HepG2 (cell line): ENCODE measurements around the gene SOBP. TPM values are rescaled to one million over a fixed set of nuclear protein-coding genes. Genes with fewer than 3 reads are reported as not detected.

ENCODE experiments used
- ATAC-seq: fragments of 200-7000 bp; cut with Tn5 transposase; 3 replicates; pipeline ENCODE4 v1.9.1; 2020; ENCODE audit warnings: mild to moderate bottlenecking, moderate library complexity
- BruUV-seq: library from RNA; stranded (reverse); fragments of 400-500 nt; replicated peaks from 2 replicates; lab custom pipeline; 2021; lab: Mats Ljungman, UMichigan
- CTCF ChIA-PET: fragments of 300-600 bp; formaldehyde crosslinking; extraction: SDS; loops from one replicate; lab custom pipeline; 2021; ENCODE audit warnings: low total read pairs, inconsistent platforms, low intra/inter-chr PET ratio; lab: Yijun Ruan, JAX
- POLR2A ChIA-PET: fragments of 350-600 bp; sonication (Branson Sonifier 250); formaldehyde crosslinking; loops from one replicate; lab custom pipeline; 2020; ENCODE audit warnings: antibody characterized with exemption, inconsistent platforms; lab: Yijun Ruan, JAX
- DNase-seq: peaks from one replicate; pipeline ENCODE4 v3.0.0-alpha.2; 2015; ENCODE audit warnings: low spot score
- FAIRE-seq: peaks from 3 replicates; lab custom pipeline; 2011; peaks lifted over from hg19 to GRCh38; lab: Jason Lieb, UNC
- H2AFZ ChIP-seq: one replicate; pipeline ENCODE4 v1.6.1; 2011; ENCODE audit warnings: low read length, inconsistent platforms
- H3K27ac ChIP-seq: fragments of 300-600 bp; 3 replicates; pipeline ENCODE4 v1.8.0; 2011; ENCODE audit warnings: mixed run types, mild to moderate bottlenecking, mixed read lengths, low read length, inconsistent platforms; ENCODE audit not compliant: insufficient read depth; ENCODE audit errors: extremely low read length
- H3K27me3 ChIP-seq, 2 experiments: fragments of 200-600 bp in 1 of 2; 2 replicates in 1 of 2; 3 replicates in 1 of 2; pipeline versions ENCODE4 v1.6.0 to v1.8.0; 2011; ENCODE audit warnings: low read length in 2 of 2, mild to moderate bottlenecking in 2 of 2, moderate library complexity in 2 of 2, inconsistent platforms in 1 of 2; ENCODE audit not compliant: insufficient read depth in 2 of 2, control insufficient read depth in 1 of 2
- H3K36me3 ChIP-seq, 2 experiments: fragments of 200-600 bp in 1 of 2; replicated peaks in 1 of 2; 2 replicates in 1 of 2; 3 replicates in 1 of 2; pipeline versions ENCODE4 v1.5.1 to v1.8.0; 2011; ENCODE audit warnings: low read length in 2 of 2, inconsistent platforms in 1 of 2; ENCODE audit not compliant: insufficient read depth in 2 of 2, control insufficient read depth in 1 of 2
- H3K4me1 ChIP-seq: 2 replicates; pipeline ENCODE4 v1.5.1; 2012; ENCODE audit warnings: low read length, inconsistent platforms; ENCODE audit not compliant: insufficient read depth
- H3K4me2 ChIP-seq: 2 replicates; pipeline ENCODE4 v1.6.0; 2011; ENCODE audit warnings: low read depth, low read length, inconsistent platforms
- H3K4me3 ChIP-seq, 3 experiments: fragments of 200-600 bp in 1 of 3; sonication (generic), shearing (Covaris generic) in 1 of 3; replicated peaks in 1 of 3; 2 replicates each; pipeline ENCODE4 v1.5.1; 2011 to 2016; ENCODE audit warnings: low read length in 3 of 3, inconsistent platforms in 2 of 3, low read depth in 2 of 3, mild to moderate bottlenecking in 2 of 3, control low read depth in 1 of 3, mixed read lengths in 1 of 3; ENCODE audit not compliant: insufficient read depth in 1 of 3
- H3K79me2 ChIP-seq: one replicate; pipeline ENCODE4 v1.6.1; 2011; ENCODE audit warnings: low read length, inconsistent platforms; ENCODE audit not compliant: insufficient read depth
- H3K9ac ChIP-seq: 2 replicates; pipeline ENCODE4 v1.6.0; 2011; ENCODE audit warnings: mild to moderate bottlenecking, low read depth, low read length, inconsistent platforms; ENCODE audit not compliant: insufficient read depth
- H3K9me3 ChIP-seq: 2 replicates; pipeline ENCODE4 v1.5.1; 2012; ENCODE audit warnings: mild to moderate bottlenecking, low read length
- H4K20me1 ChIP-seq: 2 replicates; pipeline ENCODE4 v1.6.0; 2011; ENCODE audit warnings: inconsistent platforms, mild to moderate bottlenecking, low read length, moderate library complexity; ENCODE audit not compliant: insufficient read depth
- CBX5 ChIP-seq: sonication (generic); formaldehyde crosslinking; IDR thresholded peaks from 2 replicates; pipeline ENCODE4 v1.4.0; 2020; ENCODE audit warnings: missing genetic modification reagents, borderline replicate concordance
- EHMT2 ChIP-seq: fragments of 200-600 bp; sonication (generic); IDR thresholded peaks from 2 replicates; pipeline ENCODE4 v1.7.0; 2017; ENCODE audit warnings: antibody characterized with exemption, low read depth, low read length, borderline replicate concordance
- FOXP1 ChIP-seq, 2 experiments: fragments of 450-650 bp in 1 of 2; IDR thresholded peaks; 2 replicates each; pipeline ENCODE4 v1.6.1; 2017 to 2018; ENCODE audit warnings: antibody characterized with exemption in 1 of 2
- KDM3A ChIP-seq: IDR thresholded peaks from 2 replicates; pipeline ENCODE4 v1.6.1; 2018; ENCODE audit warnings: low read depth, missing compliant biosample characterization
- NR2F2 ChIP-seq: IDR thresholded peaks from 2 replicates; pipeline ENCODE4 v1.6.1; 2012; ENCODE audit warnings: low read depth, inconsistent platforms, borderline replicate concordance
- NR2F6 ChIP-seq, 2 experiments: IDR thresholded peaks; 2 replicates each; pipeline ENCODE4 v1.6.1; 2016; ENCODE audit warnings: antibody characterized with exemption in 1 of 2, mild to moderate bottlenecking in 1 of 2
- TRIM24 ChIP-seq: sonication (generic); formaldehyde crosslinking; IDR thresholded peaks from 2 replicates; pipeline ENCODE4 v1.8.0; 2022; ENCODE audit warnings: mild to moderate bottlenecking, missing genetic modification reagents
- ZNF460 ChIP-seq: sonication (generic); formaldehyde crosslinking; IDR thresholded peaks from 2 replicates; pipeline ENCODE4 v1.5.1; 2020; ENCODE audit warnings: missing genetic modification reagents, mild to moderate bottlenecking, borderline replicate concordance
- ZNF550 ChIP-seq: sonication (generic); formaldehyde crosslinking; IDR thresholded peaks from 2 replicates; pipeline ENCODE4 v1.4.0; 2020; ENCODE audit warnings: mild to moderate bottlenecking, missing genetic modification reagents, borderline replicate concordance
- WGBS: methylation state at CpG from one replicate; pipeline ENCODE4 v1.1.6; 2017; ENCODE audit warnings: low lambda C conversion rate; 5-methylcytosine and 5-hydroxymethylcytosine counted together
- in situ Hi-C: cut with HindIII; loops from 2 replicates; pipeline ENCODE4 v1.10.0; 2017; ENCODE audit warnings: low pct_unique_long_range_greater_than_20kb; ENCODE audit not compliant: extremely low pct_ligation_motif_present
- intact Hi-C: fragments of 100-400 bp; cut with micrococcal nuclease; formaldehyde crosslinking; loops from one replicate; pipeline ENCODE4 v1.10.0; 2022; ENCODE audit not compliant: unreplicated experiment
- polyA plus RNA-seq, 8 experiments: library from polyadenylated mRNA; depleted of rRNA in 3 of 8; stranded (reverse) in 7 of 8; unstranded in 1 of 8; fragments of >200 nt; fragmentation: Illumina TruSeq in 4 of 8; extraction: Trizol in 4 of 8; gene quantifications; 2 replicates each; pipeline versions ENCODE4 v1.2.1 to v1.2.3, GENCODE V29; 2011 to 2016; ENCODE audit warnings: low read depth in 4 of 8, missing spikeins in 1 of 8, mixed read lengths in 1 of 8; ENCODE audit not compliant: insufficient read depth in 1 of 8
- total RNA-seq, 5 experiments: library from RNA; depleted of rRNA; stranded (reverse); fragments of >200 nt; fragmentation: Illumina TruSeq; extraction: Trizol; gene quantifications; 2 replicates each; pipeline ENCODE4 v1.2.3, GENCODE V29; 2016; ENCODE audit warnings: low read depth in 1 of 5
- TF ChIP-seq, protein P1 (sequence below): sonication (generic); formaldehyde crosslinking; IDR thresholded peaks from 2 replicates; pipeline ENCODE4 v1.4.0; 2020; ENCODE audit warnings: mild to moderate bottlenecking, missing genetic modification reagents
- TF ChIP-seq, protein P2 (sequence below): sonication (generic); formaldehyde crosslinking; IDR thresholded peaks from 2 replicates; pipeline ENCODE4 v1.9.0; 2021; ENCODE audit warnings: missing genetic modification reagents, borderline replicate concordance
- TF ChIP-seq, protein P3 (sequence below): sonication (generic); formaldehyde crosslinking; IDR thresholded peaks from 2 replicates; pipeline ENCODE4 v1.9.0; 2021; ENCODE audit warnings: mild to moderate bottlenecking, missing genetic modification reagents
- TF ChIP-seq, protein P4 (sequence below): sonication (generic); formaldehyde crosslinking; IDR thresholded peaks from 2 replicates; pipeline ENCODE4 v1.5.0; 2020; ENCODE audit warnings: missing genetic modification reagents, mild to moderate bottlenecking, borderline replicate concordance

SOBP gene
- total and polyA plus RNA-seq, 2 of the 13 experiments (the other 11 are each of a cell fraction or from before 2014, with no cell fraction given), result 1.5 to 6.9 TPM

DNA sequence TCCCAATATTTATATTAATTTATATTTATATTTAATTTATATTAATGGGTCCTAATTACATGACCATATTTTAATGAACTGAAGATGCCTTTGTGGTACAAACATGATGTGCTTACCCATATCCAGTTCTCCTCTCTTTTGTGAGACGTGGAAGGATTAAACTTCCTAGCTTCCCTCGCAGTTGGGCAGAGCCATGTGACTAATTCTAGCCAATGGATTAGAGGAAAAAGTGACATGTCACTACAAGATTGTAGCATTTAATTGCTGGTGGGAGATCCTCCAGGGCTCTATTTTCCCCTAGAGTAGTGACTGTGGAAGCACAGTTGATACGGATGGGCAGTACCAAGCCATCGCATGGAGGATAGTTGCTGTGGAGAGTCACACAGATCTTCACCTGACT is 4.8 kb upstream of the SOBP start:
- POLR2A ChIA-PET, result interaction anchor here (1.4 kb wide), 1 partner anchor 26 kb away, joined by 3 read pairs; the partner anchor contains the start of gene PDSS2
- no peak for ATAC-seq
- Histone ChIP-seq H3K27me3 (no peaks in the 10 kb centered on the region; a peak in 2 of 5 replicates), H4K20me1 (no peaks in the 10 kb centered on the region), H3K4me2 (no peak overlapping the region), H3K4me3 (no peak overlapping the region), H3K4me1 (peaks cover 14% of the 10 kb centered on the region), H3K79me2 (no peaks in the 10 kb centered on the region), H3K9ac (no peak overlapping the region), H2AFZ (no peak overlapping the region), H3K9me3 (no peaks in the 10 kb centered on the region), H3K36me3 (no peaks in the 10 kb centered on the region), H3K27ac (no peak overlapping the region)
- CTCF ChIA-PET, result no interaction called here
- intact Hi-C loops, result no loop called here
- 85% methylated on average over 2 of the region's 4 CpGs for WGBS
- no peak for FAIRE-seq
- no peak for DNase-seq
- BruUV-seq, result no TSS peak
- in situ Hi-C loops, result no loop called here
- TF ChIP-seq NR2F2 (no peak), CBX5 (CRISPR knock-in tag) (no peak), KDM3A (CRISPR knock-in tag) (no peak), ZNF550 (no peak), ZNF460 (CRISPR knock-in tag) (no peak), TRIM24 (CRISPR knock-in tag) (no peak), FOXP1 (IDR thresholded peaks at IDR 0.05) (no peak), FOXP1 (CRISPR knock-in tag; IDR thresholded peaks at IDR 0.05) (no peak), NR2F6 (IDR thresholded peaks at IDR 0.05) (no peak), NR2F6 (CRISPR knock-in tag; IDR thresholded peaks at IDR 0.05) (no peak), EHMT2 (no peak)
- TF ChIP-seq, protein P1, sequence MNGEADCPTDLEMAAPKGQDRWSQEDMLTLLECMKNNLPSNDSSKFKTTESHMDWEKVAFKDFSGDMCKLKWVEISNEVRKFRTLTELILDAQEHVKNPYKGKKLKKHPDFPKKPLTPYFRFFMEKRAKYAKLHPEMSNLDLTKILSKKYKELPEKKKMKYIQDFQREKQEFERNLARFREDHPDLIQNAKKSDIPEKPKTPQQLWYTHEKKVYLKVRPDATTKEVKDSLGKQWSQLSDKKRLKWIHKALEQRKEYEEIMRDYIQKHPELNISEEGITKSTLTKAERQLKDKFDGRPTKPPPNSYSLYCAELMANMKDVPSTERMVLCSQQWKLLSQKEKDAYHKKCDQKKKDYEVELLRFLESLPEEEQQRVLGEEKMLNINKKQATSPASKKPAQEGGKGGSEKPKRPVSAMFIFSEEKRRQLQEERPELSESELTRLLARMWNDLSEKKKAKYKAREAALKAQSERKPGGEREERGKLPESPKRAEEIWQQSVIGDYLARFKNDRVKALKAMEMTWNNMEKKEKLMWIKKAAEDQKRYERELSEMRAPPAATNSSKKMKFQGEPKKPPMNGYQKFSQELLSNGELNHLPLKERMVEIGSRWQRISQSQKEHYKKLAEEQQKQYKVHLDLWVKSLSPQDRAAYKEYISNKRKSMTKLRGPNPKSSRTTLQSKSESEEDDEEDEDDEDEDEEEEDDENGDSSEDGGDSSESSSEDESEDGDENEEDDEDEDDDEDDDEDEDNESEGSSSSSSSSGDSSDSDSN (CRISPR knock-in tag), result no peak
- TF ChIP-seq, protein P2, sequence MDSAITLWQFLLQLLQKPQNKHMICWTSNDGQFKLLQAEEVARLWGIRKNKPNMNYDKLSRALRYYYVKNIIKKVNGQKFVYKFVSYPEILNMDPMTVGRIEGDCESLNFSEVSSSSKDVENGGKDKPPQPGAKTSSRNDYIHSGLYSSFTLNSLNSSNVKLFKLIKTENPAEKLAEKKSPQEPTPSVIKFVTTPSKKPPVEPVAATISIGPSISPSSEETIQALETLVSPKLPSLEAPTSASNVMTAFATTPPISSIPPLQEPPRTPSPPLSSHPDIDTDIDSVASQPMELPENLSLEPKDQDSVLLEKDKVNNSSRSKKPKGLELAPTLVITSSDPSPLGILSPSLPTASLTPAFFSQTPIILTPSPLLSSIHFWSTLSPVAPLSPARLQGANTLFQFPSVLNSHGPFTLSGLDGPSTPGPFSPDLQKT (CRISPR knock-in tag), result no peak
- TF ChIP-seq, protein P3, sequence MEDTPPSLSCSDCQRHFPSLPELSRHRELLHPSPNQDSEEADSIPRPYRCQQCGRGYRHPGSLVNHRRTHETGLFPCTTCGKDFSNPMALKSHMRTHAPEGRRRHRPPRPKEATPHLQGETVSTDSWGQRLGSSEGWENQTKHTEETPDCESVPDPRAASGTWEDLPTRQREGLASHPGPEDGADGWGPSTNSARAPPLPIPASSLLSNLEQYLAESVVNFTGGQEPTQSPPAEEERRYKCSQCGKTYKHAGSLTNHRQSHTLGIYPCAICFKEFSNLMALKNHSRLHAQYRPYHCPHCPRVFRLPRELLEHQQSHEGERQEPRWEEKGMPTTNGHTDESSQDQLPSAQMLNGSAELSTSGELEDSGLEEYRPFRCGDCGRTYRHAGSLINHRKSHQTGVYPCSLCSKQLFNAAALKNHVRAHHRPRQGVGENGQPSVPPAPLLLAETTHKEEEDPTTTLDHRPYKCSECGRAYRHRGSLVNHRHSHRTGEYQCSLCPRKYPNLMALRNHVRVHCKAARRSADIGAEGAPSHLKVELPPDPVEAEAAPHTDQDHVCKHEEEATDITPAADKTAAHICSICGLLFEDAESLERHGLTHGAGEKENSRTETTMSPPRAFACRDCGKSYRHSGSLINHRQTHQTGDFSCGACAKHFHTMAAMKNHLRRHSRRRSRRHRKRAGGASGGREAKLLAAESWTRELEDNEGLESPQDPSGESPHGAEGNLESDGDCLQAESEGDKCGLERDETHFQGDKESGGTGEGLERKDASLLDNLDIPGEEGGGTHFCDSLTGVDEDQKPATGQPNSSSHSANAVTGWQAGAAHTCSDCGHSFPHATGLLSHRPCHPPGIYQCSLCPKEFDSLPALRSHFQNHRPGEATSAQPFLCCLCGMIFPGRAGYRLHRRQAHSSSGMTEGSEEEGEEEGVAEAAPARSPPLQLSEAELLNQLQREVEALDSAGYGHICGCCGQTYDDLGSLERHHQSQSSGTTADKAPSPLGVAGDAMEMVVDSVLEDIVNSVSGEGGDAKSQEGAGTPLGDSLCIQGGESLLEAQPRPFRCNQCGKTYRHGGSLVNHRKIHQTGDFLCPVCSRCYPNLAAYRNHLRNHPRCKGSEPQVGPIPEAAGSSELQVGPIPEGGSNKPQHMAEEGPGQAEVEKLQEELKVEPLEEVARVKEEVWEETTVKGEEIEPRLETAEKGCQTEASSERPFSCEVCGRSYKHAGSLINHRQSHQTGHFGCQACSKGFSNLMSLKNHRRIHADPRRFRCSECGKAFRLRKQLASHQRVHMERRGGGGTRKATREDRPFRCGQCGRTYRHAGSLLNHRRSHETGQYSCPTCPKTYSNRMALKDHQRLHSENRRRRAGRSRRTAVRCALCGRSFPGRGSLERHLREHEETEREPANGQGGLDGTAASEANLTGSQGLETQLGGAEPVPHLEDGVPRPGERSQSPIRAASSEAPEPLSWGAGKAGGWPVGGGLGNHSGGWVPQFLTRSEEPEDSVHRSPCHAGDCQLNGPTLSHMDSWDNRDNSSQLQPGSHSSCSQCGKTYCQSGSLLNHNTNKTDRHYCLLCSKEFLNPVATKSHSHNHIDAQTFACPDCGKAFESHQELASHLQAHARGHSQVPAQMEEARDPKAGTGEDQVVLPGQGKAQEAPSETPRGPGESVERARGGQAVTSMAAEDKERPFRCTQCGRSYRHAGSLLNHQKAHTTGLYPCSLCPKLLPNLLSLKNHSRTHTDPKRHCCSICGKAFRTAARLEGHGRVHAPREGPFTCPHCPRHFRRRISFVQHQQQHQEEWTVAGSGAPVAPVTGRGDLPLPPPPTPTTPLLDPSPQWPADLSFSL (CRISPR knock-in tag), result no peak
- TF ChIP-seq, protein P4, sequence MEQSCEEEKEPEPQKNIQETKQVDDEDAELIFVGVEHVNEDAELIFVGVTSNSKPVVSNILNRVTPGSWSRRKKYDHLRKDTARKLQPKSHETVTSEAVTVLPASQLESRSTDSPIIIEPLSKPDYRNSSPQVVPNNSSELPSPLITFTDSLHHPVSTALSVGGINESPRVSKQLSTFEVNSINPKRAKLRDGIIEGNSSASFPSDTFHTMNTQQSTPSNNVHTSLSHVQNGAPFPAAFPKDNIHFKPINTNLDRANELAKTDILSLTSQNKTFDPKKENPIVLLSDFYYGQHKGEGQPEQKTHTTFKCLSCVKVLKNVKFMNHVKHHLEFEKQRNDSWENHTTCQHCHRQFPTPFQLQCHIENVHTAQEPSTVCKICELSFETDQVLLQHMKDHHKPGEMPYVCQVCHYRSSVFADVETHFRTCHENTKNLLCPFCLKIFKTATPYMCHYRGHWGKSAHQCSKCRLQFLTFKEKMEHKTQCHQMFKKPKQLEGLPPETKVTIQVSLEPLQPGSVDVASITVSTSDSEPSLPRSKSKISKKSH (CRISPR knock-in tag), result no peak
